DMS 273 (cell line): ENCODE results near the gene PLCL1.
"Not testable (repeated sequence)": the region's sequence is repeated elsewhere in the genome, so short reads cannot be mapped to it uniquely, and the experiment has no call there.

Source experiments
- DNase-seq: peaks from one replicate; lab custom pipeline; 2025; ENCODE audit not compliant: unreplicated experiment; lab: John Stamatoyannopoulos, UW

The PLCL1 gene

GRCh38 chr2:197993363-197993762 lies 189.0 kb downstream of the PLCL1 start:
- DNase-seq = no peak

DNA sequence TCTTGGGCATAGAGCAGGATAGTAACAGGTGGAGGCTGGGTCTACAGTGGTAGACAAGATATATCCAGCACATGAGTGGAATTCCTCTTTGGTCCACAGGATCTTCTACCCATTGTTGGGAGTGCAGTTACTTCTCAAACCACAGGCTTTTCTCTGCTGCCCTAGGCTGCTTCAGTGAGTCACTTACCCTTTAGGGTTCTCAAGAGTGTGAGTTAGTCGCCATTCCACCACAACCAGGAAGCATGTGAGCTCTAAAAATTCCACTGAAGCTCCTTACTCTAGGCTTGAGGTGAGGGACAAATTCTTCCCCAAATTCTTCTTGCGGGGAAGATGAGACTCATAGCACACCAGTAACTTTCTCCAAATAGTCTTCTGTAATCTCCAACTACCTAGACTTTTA lies 189.4 kb downstream of the PLCL1 start:
- DNase-seq = no peak

DNA sequence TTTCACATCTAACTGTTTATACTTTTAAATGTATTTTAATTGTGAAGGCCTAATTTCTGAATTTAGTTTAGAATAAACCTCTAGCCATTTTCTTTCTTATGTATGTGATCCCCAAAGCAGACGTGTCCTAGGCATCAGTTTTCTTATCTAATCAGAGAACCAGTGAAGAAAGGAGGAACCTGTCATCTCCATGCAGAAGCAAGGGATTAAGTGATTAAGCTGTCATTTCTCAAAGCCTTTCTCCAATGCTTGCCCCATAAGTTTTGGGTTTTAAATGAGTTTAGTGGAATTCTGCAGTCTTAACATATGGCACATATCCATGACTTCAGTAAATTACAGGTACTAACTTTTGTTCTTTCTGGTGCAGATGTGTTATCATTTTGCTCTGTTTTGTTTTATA lies 190.4 kb downstream of the PLCL1 start:
- no peak for DNase-seq

DNA sequence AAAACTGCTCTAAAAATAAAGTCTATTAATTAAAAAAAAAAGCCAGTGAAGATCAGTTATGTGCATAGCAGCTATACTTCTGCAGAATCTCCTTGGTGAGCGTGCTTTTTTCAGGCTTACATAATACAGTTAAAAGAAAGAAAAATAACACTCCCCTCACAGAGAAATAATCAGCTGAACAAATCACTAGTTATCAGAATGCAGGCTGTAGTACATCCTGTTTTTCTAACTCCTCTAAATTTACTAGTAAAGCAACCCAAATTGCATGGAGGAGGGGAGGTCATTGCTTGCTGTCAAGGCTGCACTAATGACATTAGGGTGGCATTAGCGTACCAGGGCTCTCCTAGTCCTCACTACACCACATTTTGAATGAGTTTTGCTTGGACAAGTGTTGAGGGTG lies 192.2 kb downstream of the PLCL1 start:
- DNase-seq = no peak

GRCh38 chr2:197997083-197997541 lies 192.7 kb downstream of the PLCL1 start:
- DNase-seq = no peak

- DNase-seq = no peak
Measured at GRCh38 chr2:197998702-197999101, 194.3 kb downstream of the PLCL1 start.

GRCh38 chr2:198000417-198000816 lies 196.0 kb downstream of the PLCL1 start:
- DNase-seq = no peak

DNA sequence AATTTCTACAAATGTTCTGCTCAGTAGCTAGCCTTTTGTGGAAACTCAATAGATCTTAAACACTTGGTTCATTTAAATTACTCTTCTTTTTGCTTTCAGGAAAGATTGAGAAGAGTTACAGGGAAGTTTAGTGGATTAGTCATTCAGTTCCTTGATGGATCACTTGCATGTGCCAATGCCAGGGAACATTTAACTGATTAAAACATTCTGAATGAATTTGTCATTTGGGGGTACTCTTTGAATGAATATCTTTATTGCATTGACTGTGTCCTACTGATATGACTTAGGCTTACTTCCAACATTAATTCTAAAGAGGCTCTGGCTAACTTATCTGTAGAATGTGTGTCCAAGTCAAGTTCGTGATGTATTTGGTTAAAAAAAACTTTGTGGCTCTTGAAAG lies 199.8 kb downstream of the PLCL1 start:
- DNase-seq = no peak

DNA sequence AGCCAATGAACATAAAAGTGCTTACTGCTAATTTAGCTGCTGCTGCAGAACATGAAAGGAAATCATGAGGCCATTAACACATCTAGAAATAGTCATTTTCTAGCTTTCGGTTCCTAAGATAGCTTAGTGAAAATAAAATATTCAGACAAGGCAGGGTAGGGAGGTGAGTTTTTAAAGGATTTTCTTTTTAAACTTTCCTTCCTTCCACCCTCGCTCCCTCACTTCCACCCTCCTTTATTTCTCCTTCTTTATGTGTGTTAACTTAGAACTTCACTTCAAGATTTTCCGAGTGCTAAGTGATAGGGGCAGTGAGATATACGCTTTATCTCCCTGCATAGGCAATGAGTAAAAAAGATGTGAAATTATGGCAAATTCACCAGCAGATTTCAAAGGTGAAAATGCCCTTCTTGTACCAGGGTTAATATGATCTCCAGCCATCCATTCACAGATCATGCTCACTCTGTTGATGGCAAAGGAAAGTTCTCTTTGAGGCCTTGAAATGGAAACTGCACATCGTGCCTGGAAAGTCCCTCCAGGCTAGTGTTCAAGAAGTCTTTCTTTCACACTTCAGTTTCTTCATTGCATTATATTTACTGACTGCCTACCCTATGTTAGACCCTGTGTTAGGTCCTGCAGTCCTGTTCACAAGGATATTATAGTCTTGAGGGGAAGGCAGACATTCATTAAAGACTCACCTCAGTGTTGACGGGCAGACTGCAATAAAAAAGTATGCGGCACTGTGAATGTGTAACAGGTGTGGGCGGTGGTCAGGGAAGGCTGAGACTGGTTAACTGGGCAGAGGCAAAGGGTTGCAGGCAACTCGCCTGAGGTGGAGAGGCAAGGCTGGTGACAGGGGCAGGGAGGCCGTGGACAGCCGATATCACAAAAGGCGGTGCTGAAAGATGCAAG lies 200.8 kb downstream of the PLCL1 start:
- DNase-seq = no peak

DNA sequence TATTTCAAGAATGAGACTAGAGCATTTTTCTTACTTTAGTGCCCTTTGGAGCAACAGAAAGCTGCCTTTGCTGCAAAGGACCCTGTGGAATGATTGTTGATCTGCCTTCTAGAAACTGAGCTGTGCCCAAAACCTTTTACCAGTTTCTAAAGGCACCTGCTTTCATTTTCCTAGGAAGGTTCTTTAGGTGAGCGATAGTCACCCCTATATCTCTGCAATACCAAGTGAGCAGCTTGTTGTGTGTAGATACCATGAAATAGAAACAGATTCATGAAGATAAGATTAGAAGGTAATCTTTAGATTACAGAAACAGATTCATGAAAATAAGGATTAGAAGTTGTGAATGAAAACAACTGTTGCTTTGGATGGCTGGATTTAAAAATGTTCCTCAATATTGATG lies 202.3 kb downstream of the PLCL1 start:
- DNase-seq = no peak

DNA sequence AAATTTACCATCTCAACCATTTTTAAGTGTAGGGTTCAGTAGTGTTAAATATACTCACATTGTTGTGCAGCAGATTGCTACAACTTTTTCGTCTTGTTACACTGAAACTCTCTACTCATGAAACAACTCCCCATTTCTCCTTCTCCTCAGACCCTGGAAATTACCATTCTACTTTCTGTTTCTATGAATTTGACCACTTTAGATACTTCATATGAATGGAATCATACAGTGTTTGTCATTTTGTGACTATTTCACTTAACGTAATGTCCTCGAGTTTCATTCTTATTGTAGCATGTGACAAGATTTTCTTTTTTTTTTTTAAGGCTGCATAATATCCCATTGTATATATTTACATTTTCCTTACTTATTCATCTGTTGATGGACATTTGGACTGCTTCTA lies 203.8 kb downstream of the PLCL1 start:
- no peak for DNase-seq

DNA sequence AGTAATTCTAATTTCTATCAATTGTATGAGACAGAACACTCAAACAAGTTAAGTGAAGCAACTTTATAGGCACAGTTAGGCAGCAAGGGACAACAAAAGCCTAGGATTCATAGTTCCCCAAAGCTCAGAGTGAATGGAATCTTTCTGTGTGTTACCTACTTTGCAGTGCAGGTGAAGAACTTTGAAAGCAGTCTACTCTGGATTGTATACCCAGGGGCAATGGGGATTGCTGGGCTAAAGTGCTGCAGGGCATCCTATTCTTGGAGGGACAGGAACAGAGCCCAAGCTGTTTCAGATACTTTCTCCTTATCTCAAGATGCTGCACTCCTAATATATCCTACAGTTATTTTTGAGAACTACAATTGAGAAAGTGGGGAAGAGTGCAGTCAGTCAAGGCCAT lies 207.6 kb downstream of the PLCL1 start:
- no peak for DNase-seq

DNA sequence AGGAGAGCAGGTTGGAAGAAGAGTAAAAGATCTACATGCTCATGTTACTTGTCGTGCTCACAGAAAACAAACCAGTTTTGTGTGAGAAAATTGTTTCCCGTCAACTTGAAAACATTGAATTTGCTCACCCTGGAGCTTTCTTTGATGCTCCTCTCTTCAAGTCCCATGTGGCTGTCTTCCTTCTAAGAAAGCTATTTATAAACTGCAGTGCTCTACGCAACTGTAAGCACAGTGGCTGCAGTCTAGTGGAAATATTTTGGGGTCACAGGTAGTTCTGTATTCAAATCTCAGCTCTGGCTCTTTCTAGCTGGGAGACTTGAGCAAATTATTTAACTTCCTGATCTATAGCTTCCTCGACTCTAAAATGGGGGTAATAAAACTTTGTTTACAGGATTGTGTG lies 211.8 kb downstream of the PLCL1 start:
- DNase-seq = no peak

GRCh38 chr2:198017068-198017467 lies 212.7 kb downstream of the PLCL1 start:
- no peak for DNase-seq

DNA sequence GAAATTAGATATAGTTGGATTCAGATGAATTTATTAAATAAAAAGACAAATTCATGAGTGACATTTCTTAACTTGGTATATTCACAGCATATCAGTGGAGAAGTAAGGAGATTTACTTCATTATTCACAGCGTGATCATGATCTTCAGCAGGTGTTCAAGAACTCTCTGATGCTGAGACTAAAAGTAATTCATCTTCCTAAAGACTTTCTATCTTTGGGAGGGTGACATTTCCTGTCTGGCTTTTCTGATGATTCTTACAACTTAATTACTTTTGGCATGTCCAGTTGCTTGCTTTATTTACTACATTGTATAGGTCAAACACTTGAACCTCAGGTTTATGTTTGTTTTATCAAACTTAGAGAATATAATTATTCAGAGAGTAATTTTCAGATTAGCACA lies 224.6 kb downstream of the PLCL1 start:
- no peak for DNase-seq

GRCh38 chr2:198029576-198029975 lies 225.2 kb downstream of the PLCL1 start:
- DNase-seq = not testable (repeated sequence)

GRCh38 chr2:198033626-198034025 lies 229.2 kb downstream of the PLCL1 start:
- no peak for DNase-seq

DNA sequence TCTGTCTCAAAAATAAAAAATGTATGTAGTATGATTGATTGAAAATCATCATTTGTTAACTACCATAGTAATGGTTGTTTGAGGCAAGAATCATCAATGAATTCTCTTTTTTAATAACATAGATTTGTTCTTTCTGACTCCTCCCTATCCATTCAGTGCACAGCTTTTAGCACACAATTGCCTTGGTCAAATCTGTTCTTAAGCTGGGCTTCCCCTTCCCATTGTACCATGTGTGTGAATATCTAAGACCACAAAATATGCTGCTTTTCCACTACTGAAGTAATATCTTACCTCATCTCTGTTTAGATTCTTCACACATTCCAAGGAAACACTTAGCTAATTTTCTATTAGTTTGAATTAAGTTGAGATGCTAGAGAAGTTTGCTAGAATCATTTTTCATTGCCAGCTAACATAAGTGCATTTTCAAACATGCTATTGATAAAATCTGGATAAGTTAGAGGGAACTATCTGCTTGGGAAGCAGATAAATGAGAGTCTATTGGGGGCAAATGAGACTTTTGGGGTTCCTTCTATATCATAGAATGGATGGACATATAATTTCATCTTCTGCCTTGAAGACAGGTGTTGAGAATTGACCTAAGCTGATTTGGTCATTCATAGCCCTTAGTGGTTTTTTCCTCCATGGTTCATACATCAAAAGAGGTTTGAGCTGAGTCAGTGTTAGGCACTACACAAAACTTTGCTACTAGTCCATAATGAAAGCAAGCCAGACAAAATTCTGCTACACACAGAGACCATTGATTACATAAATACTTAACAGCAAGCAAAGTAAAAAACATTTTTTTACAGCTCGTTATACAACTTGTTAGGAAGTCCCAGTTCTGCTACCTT lies 231.9 kb downstream of the PLCL1 start:
- no peak for DNase-seq

DNA sequence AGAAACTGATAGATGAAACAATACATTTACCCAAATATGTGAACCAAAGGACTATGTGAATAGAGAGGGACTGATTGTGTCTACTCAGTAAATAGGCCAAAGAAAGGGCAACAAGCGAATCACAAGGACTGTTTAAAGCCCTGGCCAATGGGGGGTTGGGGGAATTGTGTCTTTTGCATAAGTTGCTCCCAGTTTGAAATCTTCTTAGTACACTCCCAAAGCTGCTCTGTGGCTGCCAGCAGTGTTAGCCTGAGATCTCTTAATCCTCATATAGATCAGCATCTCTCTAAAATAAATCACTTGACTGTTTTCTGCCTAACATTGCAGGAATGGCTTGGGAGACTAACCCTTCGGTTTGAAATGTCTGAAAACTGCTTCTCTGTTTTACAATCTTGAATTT lies 236.4 kb downstream of the PLCL1 start:
- DNase-seq = no peak

DNA sequence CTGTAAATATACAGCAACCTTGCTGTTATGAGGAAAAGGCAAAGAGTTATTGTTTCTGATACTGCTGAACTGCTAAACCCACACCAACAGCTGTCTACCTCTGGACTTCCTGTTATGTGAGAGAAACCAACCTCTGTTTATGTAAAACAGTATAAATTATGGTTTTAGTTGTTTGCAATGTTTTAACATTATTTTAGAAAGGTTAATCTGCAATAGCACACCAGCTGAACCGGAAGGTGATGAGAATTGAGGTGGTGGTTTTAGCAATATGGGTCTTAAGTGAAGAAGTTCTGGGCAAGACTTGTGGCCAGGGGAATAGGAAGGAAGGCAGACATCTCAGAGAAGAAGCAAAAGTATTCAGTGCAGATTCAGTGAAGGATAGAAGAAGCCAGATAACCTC lies 237.8 kb downstream of the PLCL1 start:
- no peak for DNase-seq

DNA sequence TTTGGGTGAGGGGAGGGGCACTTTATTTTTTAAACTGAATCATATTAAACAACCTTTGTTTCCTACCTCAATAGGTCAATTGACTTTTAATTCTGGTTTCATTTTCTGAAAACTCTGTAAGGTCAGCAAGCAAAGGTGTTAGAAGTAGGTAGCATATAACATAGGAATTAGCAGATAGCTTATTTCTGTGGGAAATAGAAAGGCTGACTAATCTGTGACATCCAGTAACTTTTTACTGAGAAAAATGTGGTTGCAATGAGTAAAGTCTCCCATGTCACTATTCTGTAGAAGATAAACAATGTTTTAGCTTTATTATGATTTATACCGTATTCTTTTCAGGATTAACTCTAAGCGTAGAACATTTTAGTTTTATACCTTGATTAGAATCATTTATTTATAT lies 240.4 kb downstream of the PLCL1 start:
- DNase-seq = no peak

- DNase-seq = no peak
Measured at GRCh38 chr2:198045227-198045626, 240.8 kb downstream of the PLCL1 start.
